NB4 (cell line): ENCODE measurements around the gene OR2B3.

ENCODE experiments used
- MYC ChIP-seq: IDR thresholded peaks from 2 replicates; pipeline ENCODE4 v1.6.1; 2011; ENCODE audit warnings: low read depth, low read length
- POLR2A ChIP-seq: IDR thresholded peaks from 2 replicates; pipeline ENCODE4 v1.6.1; 2011; ENCODE audit warnings: mild to moderate bottlenecking; ENCODE audit not compliant: insufficient read length; ENCODE audit errors: extremely low read depth
- TF ChIP-seq, protein P1 (sequence below): IDR thresholded peaks from one replicate; pipeline ENCODE4 v1.5.1; 2012; ENCODE audit warnings: low read depth, low read length

DNA sequence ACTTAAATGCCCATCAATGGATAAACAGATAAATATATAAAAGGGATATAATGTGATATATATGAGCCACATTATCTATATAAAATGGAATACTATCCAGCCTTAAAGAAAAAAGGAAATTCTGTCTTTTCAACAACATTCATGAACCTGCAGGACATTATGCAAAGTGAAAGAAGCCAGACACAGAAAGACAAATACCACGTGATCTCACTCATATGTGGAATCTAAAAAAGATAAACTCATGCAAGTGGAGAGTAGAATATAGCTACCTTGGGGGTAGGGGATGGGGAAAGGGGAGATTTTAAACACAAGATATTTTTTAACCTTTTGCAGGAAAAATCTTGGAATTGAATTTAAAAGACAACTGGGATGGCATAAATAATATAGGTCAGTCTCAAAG, 10.7 kb upstream of the OR2B3 start:
- TF ChIP-seq, protein P1, sequence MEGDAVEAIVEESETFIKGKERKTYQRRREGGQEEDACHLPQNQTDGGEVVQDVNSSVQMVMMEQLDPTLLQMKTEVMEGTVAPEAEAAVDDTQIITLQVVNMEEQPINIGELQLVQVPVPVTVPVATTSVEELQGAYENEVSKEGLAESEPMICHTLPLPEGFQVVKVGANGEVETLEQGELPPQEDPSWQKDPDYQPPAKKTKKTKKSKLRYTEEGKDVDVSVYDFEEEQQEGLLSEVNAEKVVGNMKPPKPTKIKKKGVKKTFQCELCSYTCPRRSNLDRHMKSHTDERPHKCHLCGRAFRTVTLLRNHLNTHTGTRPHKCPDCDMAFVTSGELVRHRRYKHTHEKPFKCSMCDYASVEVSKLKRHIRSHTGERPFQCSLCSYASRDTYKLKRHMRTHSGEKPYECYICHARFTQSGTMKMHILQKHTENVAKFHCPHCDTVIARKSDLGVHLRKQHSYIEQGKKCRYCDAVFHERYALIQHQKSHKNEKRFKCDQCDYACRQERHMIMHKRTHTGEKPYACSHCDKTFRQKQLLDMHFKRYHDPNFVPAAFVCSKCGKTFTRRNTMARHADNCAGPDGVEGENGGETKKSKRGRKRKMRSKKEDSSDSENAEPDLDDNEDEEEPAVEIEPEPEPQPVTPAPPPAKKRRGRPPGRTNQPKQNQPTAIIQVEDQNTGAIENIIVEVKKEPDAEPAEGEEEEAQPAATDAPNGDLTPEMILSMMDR, result no peak
- TF ChIP-seq POLR2A (no peak), MYC (no peak)
